Measurements from ENCODE around the gene AATF. TPM values are rescaled to one million over a fixed set of nuclear protein-coding genes. Genes with fewer than 3 reads are reported as not detected.

Gene AATF
- total and polyA plus RNA-seq, 11 donors: 15.2 to 51.6 (median 28.9) TPM

GRCh38 chr17:37045351-37045922 lies 96.7 kb downstream of the AATF start:
- no peak for ATAC-seq
- no peak for DNase-seq
- intact Hi-C loops (cut with DNase I): loop anchor here in 1 of 10 donors (5.0 kb wide), 1 partner anchor 178 kb away; no protein-coding TSS in a partner anchor
- Histone ChIP-seq H3K9me3 (no peaks in the 10 kb centered on the region), H3K4me3 (no peak overlapping the region), H3K4me1 (no peaks in the 10 kb centered on the region), H3K27ac (no peak overlapping the region), H3K27me3 (no peaks in the 10 kb centered on the region), H3K36me3 (peaks cover 0 to 32% (median 9%) of the 10 kb centered on the region in 9 donors)
- TF ChIP-seq CTCF (IDR thresholded peaks at IDR 0.05): no peak
- no peak for TF ChIP-seq POLR2A (IDR thresholded peaks at IDR 0.05)
- 77 to 86% (median 82%) methylated on average over 7 of the region's 7 CpGs for WGBS, 4 donors

- Histone ChIP-seq H3K4me3 (no peak overlapping the region), H3K27ac (no peak overlapping the region), H3K36me3 (peaks cover 0 to 48% (median 15%) of the 10 kb centered on the region in 9 donors), H3K4me1 (no peaks in the 10 kb centered on the region), H3K27me3 (no peaks in the 10 kb centered on the region), H3K9me3 (no peaks in the 10 kb centered on the region)
- WGBS, 4 donors: 7 to 12% (median 11%) methylated on average over 9 of the region's 9 CpGs
- ATAC-seq: peak in 3 of 4 donors; percentile 60 to 75 (median 70)
- intact Hi-C loops (cut with DNase I): loop anchor here (1.0 to 5.0 kb wide), 4 partner anchors 180 to 419 kb away; no protein-coding TSS in a partner anchor
- DNase-seq: peak; percentile 64 to 82 (median 72)
- no peak for TF ChIP-seq POLR2A (IDR thresholded peaks at IDR 0.05)
- TF ChIP-seq CTCF (IDR thresholded peaks at IDR 0.05): peak; percentile 76 to 91 (median 84)
These were observed 98.9 kb downstream of the AATF start for GRCh38 chr17:37047631-37048104.

DNA sequence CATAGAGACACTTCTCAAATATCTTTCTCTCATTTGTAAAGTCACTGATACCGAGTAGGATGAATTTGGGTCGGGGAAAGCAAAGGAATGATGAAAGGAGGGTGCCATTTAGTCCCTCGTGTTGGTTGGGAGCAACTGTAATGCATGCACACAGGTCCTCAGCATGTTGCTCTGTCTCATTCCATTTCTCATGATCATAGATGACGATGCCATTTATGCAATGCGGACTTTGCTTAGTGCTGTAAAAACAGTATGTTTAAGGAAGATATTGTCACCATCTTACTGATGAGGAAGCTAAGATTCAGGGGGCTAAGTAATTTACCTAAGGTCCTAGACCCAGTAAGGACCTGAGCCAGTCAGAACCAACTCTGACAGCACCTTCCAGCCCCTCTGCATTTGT lies 100.1 kb downstream of the AATF start:
- Histone ChIP-seq H3K27me3 (no peaks in the 10 kb centered on the region), H3K4me3 (no peak overlapping the region), H3K4me1 (no peaks in the 10 kb centered on the region), H3K9me3 (no peaks in the 10 kb centered on the region), H3K27ac (no peak overlapping the region), H3K36me3 (peaks cover 0 to 43% (median 16%) of the 10 kb centered on the region in 9 donors)
- 93 to 98% (median 94%) methylated on average over 5 of the region's 5 CpGs for WGBS, 4 donors
- ATAC-seq: no peak
- intact Hi-C loops (cut with DNase I): loop anchor here in 2 of 10 donors (2.0 to 5.0 kb wide), 2 partner anchors 182 to 420 kb away; no protein-coding TSS in a partner anchor
- TF ChIP-seq POLR2A (IDR thresholded peaks at IDR 0.05): no peak
- no peak for TF ChIP-seq CTCF (IDR thresholded peaks at IDR 0.05)
- no peak for DNase-seq

GRCh38 chr17:37050920-37051319 lies 102.2 kb downstream of the AATF start:
- peaks cover 0 to 42% (median 6%) of the 10 kb centered on the region in 9 donors for H3K36me3 ChIP-seq
- no peak for DNase-seq
- ATAC-seq: no peak
- H3K27ac ChIP-seq: no peak overlapping the region
- intact Hi-C loops (cut with DNase I): no loop called here
- no peaks in the 10 kb centered on the region for H3K27me3 ChIP-seq
- H3K4me3 ChIP-seq: no peak overlapping the region
- TF ChIP-seq CTCF (IDR thresholded peaks at IDR 0.05) (no peak), POLR2A (IDR thresholded peaks at IDR 0.05) (no peak)
- WGBS, 4 donors: 95 to 100% (median 97%) methylated on average over 5 of the region's 5 CpGs
- H3K4me1 ChIP-seq: no peaks in the 10 kb centered on the region
- H3K9me3 ChIP-seq: no peaks in the 10 kb centered on the region
